MV-4-11 (cell line): ENCODE results near the gene AGAP1.

Experiments
- DNase-seq: peaks from one replicate; lab custom pipeline; 2025; lab: John Stamatoyannopoulos, UW

Gene AGAP1

GRCh38 chr2:235508371-235509160 lies 14.7 kb downstream of the AGAP1 start:
- no peak for DNase-seq

- no peak for DNase-seq
These were observed 16.5 kb downstream of the AGAP1 start for GRCh38 chr2:235510318-235510717.

- no peak for DNase-seq
These were observed 17.4 kb downstream of the AGAP1 start for GRCh38 chr2:235511187-235511661.

DNA sequence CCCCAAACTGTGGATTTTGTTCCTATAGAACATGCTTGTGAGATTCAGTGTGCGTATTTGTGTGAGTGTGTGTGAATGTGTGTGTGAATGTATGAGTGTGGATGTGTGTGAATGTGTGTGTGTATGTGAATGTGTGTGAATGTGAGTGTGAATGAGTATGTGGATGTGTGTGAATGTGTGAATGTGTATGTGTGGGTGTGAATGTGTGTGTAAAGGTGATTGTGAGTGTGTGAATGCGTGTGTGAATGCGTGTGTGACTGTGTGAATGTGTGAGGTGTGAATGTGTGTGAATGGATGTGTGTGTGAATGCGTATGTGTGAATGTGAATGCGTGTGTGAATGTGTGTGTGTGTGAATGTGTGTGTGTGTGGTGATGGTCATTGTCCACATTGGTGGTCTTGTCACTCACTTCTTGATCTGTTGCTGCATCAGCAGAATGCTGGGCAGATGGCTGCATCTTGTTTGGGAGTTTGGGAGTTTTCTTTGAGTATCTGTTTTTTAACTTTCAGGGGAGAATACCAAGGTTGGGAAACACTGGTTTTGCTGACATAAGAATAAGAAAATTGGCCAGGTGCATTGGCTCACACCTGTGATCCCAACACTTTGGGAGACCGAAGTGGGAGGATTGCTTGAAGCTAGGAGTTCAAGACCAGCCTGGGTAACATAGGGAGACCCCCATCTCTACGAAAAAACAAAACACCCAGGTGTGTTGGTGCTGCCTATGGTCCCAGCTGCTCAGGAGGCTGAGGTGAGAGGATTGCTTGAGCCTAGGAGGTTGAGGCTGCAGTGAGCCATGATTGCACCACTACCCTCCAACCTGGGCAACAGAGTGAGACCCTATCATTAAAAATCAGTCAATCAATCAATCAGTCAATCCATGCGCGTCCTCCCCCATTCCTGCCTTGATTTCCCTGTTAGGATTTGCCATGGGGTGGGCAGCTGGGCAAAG lies 18.2 kb downstream of the AGAP1 start:
- no peak for DNase-seq

GRCh38 chr2:235512699-235513053 lies 18.8 kb downstream of the AGAP1 start:
- DNase-seq, result no peak

- DNase-seq, result no peak
These were observed 20.3 kb downstream of the AGAP1 start for GRCh38 chr2:235513984-235514626.

GRCh38 chr2:235514627-235515363 lies 21.0 kb downstream of the AGAP1 start:
- no peak for DNase-seq

GRCh38 chr2:235515364-235515742 lies 21.5 kb downstream of the AGAP1 start:
- no peak for DNase-seq

GRCh38 chr2:235515821-235516220 lies 22.0 kb downstream of the AGAP1 start:
- DNase-seq, result no peak

- DNase-seq, result no peak
These were observed 22.4 kb downstream of the AGAP1 start for GRCh38 chr2:235516257-235516656.

- DNase-seq, result no peak
These were observed 24.7 kb downstream of the AGAP1 start for GRCh38 chr2:235518322-235519090.

DNA sequence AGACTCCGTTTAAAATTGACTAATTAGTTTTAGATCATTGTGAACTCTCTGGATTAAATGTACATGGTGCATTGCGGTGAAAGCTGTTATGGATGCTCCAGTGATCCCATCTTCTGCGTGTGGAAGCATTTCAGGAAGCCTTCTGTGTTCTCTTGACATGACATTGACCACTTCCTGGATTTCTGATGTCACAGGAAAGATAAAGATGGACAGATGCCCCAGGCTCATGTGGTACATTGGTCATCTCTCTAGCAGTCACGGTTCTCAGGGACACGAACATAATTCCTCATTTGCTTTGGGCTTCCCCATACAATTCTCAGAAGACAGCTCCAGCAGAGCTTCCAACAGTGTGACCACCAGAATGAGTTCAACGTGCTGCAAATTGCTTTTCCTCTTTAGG lies 26.9 kb downstream of the AGAP1 start:
- DNase-seq, result no peak

DNA sequence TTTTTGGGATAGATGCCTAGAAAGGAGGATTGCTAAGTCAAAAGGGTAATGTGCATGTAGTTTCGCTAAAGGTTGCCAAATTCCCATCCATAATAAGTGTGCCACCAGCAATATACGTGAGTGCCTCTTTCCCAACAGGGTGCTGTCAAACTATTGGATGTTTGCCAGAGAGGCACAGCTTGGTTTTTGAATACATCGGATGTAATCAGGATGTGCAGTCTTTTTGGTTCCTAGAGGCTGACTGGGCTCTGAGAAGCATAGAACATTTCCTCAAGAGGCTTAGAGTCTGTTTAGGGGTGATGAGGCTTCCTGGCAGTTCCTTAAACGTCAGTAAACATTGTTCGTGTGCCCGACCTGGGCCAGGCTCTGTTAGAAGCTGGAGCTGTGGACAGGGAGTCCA lies 28.0 kb downstream of the AGAP1 start:
- no peak for DNase-seq

DNA sequence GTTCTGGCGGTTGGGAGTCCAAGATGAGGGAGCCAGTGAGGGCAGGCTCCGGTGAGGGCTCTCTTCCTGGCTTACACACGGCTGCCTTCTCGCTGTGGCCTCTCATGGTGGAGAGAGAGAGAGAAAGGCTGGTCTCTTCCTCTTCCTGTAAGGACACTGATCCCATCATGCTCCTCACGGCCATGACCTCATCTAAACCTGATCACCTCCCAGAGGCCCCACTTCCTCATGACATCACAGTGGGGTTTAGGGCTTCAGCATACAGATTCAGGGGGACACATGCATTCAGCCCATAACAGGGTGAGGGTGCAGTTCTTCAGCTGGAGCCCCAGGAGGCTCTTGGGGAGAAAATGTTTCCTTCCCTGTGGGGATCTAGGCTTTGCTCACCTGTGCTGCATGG lies 29.2 kb downstream of the AGAP1 start:
- no peak for DNase-seq

GRCh38 chr2:235523486-235524150 lies 29.8 kb downstream of the AGAP1 start:
- DNase-seq, result no peak

- no peak for DNase-seq
These were observed 32.3 kb downstream of the AGAP1 start for GRCh38 chr2:235526166-235526565.

DNA sequence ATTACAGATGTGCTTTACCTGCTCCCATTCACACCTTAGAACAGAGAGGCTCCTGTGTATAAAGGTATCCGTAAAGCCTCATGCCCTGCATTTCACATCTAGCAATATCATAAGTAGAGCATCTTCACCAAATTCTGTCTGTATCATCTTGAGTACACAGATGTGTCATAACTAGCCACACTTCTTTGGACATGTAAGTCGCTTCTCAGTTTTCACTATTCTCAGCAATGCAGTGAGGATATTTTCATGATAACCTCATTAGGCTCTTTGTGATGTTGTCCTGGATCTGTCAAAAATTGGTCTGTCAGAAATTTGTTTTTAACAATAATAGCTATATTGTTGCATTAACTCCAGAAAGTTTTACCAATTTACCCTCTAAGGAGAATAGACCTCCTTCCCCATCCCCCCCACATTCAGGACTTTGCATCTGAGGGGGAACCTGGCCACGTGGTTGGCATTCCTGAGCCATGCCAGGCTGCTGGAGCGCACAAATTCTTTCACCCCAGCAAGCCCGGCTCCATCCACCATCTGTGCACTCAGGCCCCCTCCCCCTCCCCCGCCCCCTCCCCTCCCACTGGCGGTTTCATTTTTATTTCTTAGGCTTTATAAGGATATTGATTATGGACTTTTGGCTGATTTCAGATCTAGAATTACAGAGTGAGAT lies 34.1 kb downstream of the AGAP1 start:
- no peak for DNase-seq

DNA sequence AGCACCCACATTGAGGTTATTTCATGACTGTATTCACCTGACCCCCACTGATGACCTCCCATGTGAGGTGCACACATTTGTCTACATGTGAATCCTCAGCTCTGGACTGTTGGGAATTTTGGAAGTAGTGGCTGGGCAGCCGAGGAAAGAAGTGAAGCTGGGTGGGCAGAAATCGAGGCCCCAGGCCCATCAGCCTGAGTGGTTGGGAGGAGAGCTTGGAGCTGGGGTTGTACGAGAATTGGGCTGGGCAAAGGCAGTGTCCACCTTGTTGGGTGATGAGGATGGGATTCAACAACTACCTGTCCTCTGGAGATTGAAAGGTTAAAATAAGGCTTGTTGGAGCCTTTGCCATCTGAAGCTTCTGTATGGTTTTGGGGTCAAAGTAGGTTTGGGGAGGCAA lies 35.8 kb downstream of the AGAP1 start:
- no peak for DNase-seq

- DNase-seq, result no peak
These were observed 36.9 kb downstream of the AGAP1 start for GRCh38 chr2:235530735-235531134.

DNA sequence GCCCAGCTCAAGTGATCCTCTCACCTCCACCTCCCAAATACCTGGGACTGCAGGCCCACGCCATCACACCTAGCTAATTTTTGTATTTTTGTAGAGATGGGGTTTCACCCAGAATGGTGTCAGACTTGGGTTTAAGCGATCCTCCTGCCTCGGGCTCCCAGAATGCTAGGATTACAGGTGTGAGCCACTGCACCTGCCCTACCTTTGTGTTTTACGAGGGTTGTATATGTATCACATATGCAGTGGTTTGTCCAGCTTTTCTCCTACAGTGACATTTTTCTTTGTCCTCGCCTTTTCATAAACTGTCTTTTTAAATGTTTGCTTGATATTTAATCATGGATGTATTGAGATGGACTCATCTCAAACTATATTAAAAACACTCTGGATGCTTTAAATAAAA lies 38.5 kb downstream of the AGAP1 start:
- DNase-seq, result no peak
